Measurements from ENCODE around the gene PLPPR3.

Gene PLPPR3

GRCh38 chr19:769616-770015, 52.1 kb downstream of the PLPPR3 start:
- DNase-seq = no peak

GRCh38 chr19:768424-768823, 53.3 kb downstream of the PLPPR3 start:
- DNase-seq = no peak

GRCh38 chr19:765179-765738, 56.5 kb downstream of the PLPPR3 start:
- no peak for DNase-seq

- DNase-seq = no peak
Measured at GRCh38 chr19:764301-764700, 57.5 kb downstream of the PLPPR3 start.

GRCh38 chr19:763869-764268, 57.9 kb downstream of the PLPPR3 start:
- DNase-seq = no peak

- no peak for DNase-seq
Measured at GRCh38 chr19:763181-763580, 58.6 kb downstream of the PLPPR3 start.

Data from hematopoietic multipotent progenitor cell treated with erythropoietin and hydrocortisone succinate and interleukin-3 and kit ligand, for 6 days (in vitro differentiated cells).